Tibial nerve (tissue), 4 donors: ENCODE data around the gene AGPS.

Experiments used
- EP300 ChIP-seq, 2 donors: sonication (generic); formaldehyde crosslinking; IDR thresholded peaks; one replicate each; pipeline ENCODE4 v1.6.1; 2017; ENCODE audit warnings: antibody characterized with exemption in 2 of 2, mild to moderate bottlenecking in 1 of 2
- POLR2A ChIP-seq, 2 donors: fragments of 450-650 bp; IDR thresholded peaks; one replicate each; pipeline ENCODE4 v1.6.1; 2017; ENCODE audit warnings: antibody characterized with exemption in 2 of 2, mild to moderate bottlenecking in 2 of 2, moderate library complexity in 2 of 2
- TF ChIP-seq, protein P1 (sequence below), 5 experiments: fragments of 200-600 bp in 3 of 5; fragments of 450-650 bp in 2 of 5; sonication (generic) in 3 of 5; IDR thresholded peaks; one replicate each; pipeline ENCODE4 v1.5.1; 2016 to 2019; ENCODE audit warnings: antibody characterized with exemption in 5 of 5, mild to moderate bottlenecking in 3 of 5, moderate library complexity in 2 of 5

DNA sequence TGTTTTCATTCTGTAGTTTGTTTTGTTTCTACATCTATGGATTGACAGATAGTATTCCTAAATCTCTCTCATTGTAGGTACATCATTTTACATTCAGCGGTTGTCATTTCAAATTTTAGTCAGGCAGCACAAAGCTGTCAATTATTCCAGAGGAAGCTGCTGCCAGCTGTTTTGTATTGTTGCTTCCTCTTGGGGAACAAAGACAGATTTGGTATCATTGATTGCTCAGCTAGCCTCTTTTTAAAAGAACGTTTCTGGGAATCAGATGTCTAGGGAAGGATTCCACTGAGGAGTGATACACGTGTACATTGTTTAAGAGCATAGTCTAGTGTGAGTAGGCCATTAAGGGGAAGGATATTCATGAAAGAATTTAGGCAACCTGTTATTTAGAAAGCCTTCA lies 145.8 kb downstream of the AGPS start:
- TF ChIP-seq, protein P1, sequence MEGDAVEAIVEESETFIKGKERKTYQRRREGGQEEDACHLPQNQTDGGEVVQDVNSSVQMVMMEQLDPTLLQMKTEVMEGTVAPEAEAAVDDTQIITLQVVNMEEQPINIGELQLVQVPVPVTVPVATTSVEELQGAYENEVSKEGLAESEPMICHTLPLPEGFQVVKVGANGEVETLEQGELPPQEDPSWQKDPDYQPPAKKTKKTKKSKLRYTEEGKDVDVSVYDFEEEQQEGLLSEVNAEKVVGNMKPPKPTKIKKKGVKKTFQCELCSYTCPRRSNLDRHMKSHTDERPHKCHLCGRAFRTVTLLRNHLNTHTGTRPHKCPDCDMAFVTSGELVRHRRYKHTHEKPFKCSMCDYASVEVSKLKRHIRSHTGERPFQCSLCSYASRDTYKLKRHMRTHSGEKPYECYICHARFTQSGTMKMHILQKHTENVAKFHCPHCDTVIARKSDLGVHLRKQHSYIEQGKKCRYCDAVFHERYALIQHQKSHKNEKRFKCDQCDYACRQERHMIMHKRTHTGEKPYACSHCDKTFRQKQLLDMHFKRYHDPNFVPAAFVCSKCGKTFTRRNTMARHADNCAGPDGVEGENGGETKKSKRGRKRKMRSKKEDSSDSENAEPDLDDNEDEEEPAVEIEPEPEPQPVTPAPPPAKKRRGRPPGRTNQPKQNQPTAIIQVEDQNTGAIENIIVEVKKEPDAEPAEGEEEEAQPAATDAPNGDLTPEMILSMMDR (IDR thresholded peaks at IDR 0.05) = no peak
- TF ChIP-seq POLR2A (IDR thresholded peaks at IDR 0.05) = no peak
- TF ChIP-seq EP300 (IDR thresholded peaks at IDR 0.05) = no peak
